ENCODE results near the gene SERPINB10.

GRCh38 chr18:63860531-63860930 lies 47.2 kb upstream of the SERPINB10 start:
- TF ChIP-seq CTCF (IDR thresholded peaks at IDR 0.05) (no peak), POLR2A (IDR thresholded peaks at IDR 0.05) (no peak)

Measured in adrenal gland (tissue), 5 donors.